Keratinocyte (primary cell): ENCODE data around the gene RDH16.

Experiments
- EZH2 ChIP-seq: IDR thresholded peaks from one replicate; pipeline ENCODE4 v1.6.1; 2012; ENCODE audit warnings: inconsistent platforms, mild to moderate bottlenecking, low read length, moderate library complexity
- TF ChIP-seq, protein P1 (sequence below), 3 experiments: IDR thresholded peaks in 1 of 3; conservative IDR thresholded peaks in 1 of 3; optimal IDR thresholded peaks in 1 of 3; 2 replicates in 2 of 3; 3 replicates in 1 of 3; pipeline versions ENCODE3 to v1.5.1; 2011; ENCODE audit warnings: low read length in 3 of 3, mild to moderate bottlenecking in 3 of 3, moderate library complexity in 2 of 3, control low read depth in 1 of 3, inconsistent platforms in 1 of 3; ENCODE audit not compliant: insufficient read depth in 2 of 3; ENCODE audit errors: extremely low read depth in 1 of 3

- no peak for TF ChIP-seq EZH2
- TF ChIP-seq, protein P1, sequence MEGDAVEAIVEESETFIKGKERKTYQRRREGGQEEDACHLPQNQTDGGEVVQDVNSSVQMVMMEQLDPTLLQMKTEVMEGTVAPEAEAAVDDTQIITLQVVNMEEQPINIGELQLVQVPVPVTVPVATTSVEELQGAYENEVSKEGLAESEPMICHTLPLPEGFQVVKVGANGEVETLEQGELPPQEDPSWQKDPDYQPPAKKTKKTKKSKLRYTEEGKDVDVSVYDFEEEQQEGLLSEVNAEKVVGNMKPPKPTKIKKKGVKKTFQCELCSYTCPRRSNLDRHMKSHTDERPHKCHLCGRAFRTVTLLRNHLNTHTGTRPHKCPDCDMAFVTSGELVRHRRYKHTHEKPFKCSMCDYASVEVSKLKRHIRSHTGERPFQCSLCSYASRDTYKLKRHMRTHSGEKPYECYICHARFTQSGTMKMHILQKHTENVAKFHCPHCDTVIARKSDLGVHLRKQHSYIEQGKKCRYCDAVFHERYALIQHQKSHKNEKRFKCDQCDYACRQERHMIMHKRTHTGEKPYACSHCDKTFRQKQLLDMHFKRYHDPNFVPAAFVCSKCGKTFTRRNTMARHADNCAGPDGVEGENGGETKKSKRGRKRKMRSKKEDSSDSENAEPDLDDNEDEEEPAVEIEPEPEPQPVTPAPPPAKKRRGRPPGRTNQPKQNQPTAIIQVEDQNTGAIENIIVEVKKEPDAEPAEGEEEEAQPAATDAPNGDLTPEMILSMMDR (optimal IDR thresholded peaks at IDR 0.05 in 1 of 3, IDR thresholded peaks at IDR 0.05 in 1 of 3, conservative IDR thresholded peaks at IDR 0.05 in 1 of 3; ENCODE audit: extremely low read depth in 1 of 3, insufficient read depth in 2 of 3, low read length in 3 of 3) = no peak
Measured at GRCh38 chr12:56922031-56922430, 35.4 kb downstream of the RDH16 start.
